Astrocyte (in vitro differentiated cells and primary cell): Measurements from ENCODE around the gene PUS7. TPM values are rescaled to one million over a fixed set of nuclear protein-coding genes. Genes with fewer than 3 reads are reported as not detected.

Experiments used
- DNase-seq: peaks from one replicate; pipeline ENCODE4 v3.0.0-alpha.2; 2010; ENCODE audit warnings: low read depth
- FAIRE-seq: peaks from 2 replicates; lab custom pipeline; 2011; peaks lifted over from hg19 to GRCh38; lab: Jason Lieb, UNC
- H2AFZ ChIP-seq: 2 replicates; pipeline ENCODE4 v1.6.0; 2012; ENCODE audit warnings: low read depth, low read length, inconsistent platforms
- H3K27ac ChIP-seq: 2 replicates; pipeline ENCODE4 v1.5.1; 2011; ENCODE audit warnings: low read depth, low read length, inconsistent platforms
- H3K27me3 ChIP-seq: 2 replicates; pipeline ENCODE4 v1.6.0; 2011; ENCODE audit warnings: low read length, inconsistent platforms; ENCODE audit not compliant: insufficient read depth
- H3K36me3 ChIP-seq: 2 replicates; pipeline ENCODE4 v1.5.1; 2011; ENCODE audit warnings: low read length, inconsistent platforms; ENCODE audit not compliant: insufficient read depth
- H3K4me1 ChIP-seq: 2 replicates; pipeline ENCODE4 v1.5.1; 2011; ENCODE audit warnings: low read length, inconsistent platforms; ENCODE audit not compliant: insufficient read depth
- H3K4me2 ChIP-seq: 2 replicates; pipeline ENCODE4 v1.6.0; 2012; ENCODE audit warnings: low read length, inconsistent platforms
- H3K4me3 ChIP-seq: 2 replicates; pipeline ENCODE4 v1.5.1; 2011; ENCODE audit warnings: low read depth, mild to moderate bottlenecking, low read length, inconsistent platforms; ENCODE audit not compliant: insufficient read depth
- H3K79me2 ChIP-seq: 2 replicates; pipeline ENCODE4 v1.6.0; 2012; ENCODE audit warnings: mild to moderate bottlenecking, low read length, inconsistent platforms; ENCODE audit not compliant: insufficient read depth
- H3K9ac ChIP-seq: 2 replicates; pipeline ENCODE4 v1.6.0; 2012; ENCODE audit warnings: mild to moderate bottlenecking, low read length, inconsistent platforms
- H3K9me3 ChIP-seq: 2 replicates; pipeline ENCODE4 v1.5.1; 2012; ENCODE audit warnings: low read depth, mild to moderate bottlenecking, low read length, inconsistent platforms; ENCODE audit not compliant: insufficient read depth
- H4K20me1 ChIP-seq: 2 replicates; pipeline ENCODE4 v1.6.0; 2012; ENCODE audit warnings: low read length, inconsistent platforms; ENCODE audit not compliant: insufficient read depth
- H3K27ac Mint-ChIP-seq: one replicate; pipeline ENCODE4 v1.8.0; 2021; ENCODE audit warnings: mild to moderate bottlenecking, mixed read lengths; ENCODE audit not compliant: unreplicated experiment
- H3K27me3 Mint-ChIP-seq: one replicate; pipeline ENCODE4 v1.8.0; 2021; ENCODE audit warnings: low read depth, mixed read lengths; ENCODE audit not compliant: unreplicated experiment
- H3K36me3 Mint-ChIP-seq: one replicate; pipeline ENCODE4 v1.8.0; 2021; ENCODE audit warnings: low read depth, mixed read lengths; ENCODE audit not compliant: unreplicated experiment
- H3K4me1 Mint-ChIP-seq: one replicate; pipeline ENCODE4 v1.8.0; 2021; ENCODE audit warnings: low read depth, mixed read lengths; ENCODE audit not compliant: unreplicated experiment
- H3K4me3 Mint-ChIP-seq: one replicate; pipeline ENCODE4 v1.8.0; 2021; ENCODE audit warnings: mild to moderate bottlenecking, moderate library complexity, mixed read lengths; ENCODE audit not compliant: unreplicated experiment
- H3K9me3 Mint-ChIP-seq: one replicate; pipeline ENCODE4 v1.8.0; 2021; ENCODE audit warnings: mild to moderate bottlenecking, mixed read lengths; ENCODE audit not compliant: unreplicated experiment
- CTCF ChIP-seq: IDR thresholded peaks from 2 replicates; pipeline ENCODE4 v1.5.1; 2011; ENCODE audit warnings: low read depth, mild to moderate bottlenecking, inconsistent platforms, low read length, moderate library complexity; ENCODE audit not compliant: insufficient read depth
- EZH2 ChIP-seq: IDR thresholded peaks from 2 replicates; pipeline ENCODE4 v1.6.1; 2012; ENCODE audit warnings: mild to moderate bottlenecking, low read length, inconsistent platforms; ENCODE audit not compliant: insufficient read depth
- total RNA-seq: library from RNA; stranded (reverse); gene quantifications from 2 replicates; pipeline ENCODE4 v1.2.1, GENCODE V29; 2021

PUS7 gene
- total RNA-seq, 1 donor from 2014 or later = 29.5 TPM

- no peaks in the 10 kb centered on the region for H3K36me3 ChIP-seq
- no peaks in the 10 kb centered on the region for H3K36me3 Mint-ChIP-seq
- no peaks in the 10 kb centered on the region for H3K4me1 ChIP-seq
- no peak overlapping the region for H2AFZ ChIP-seq
- H4K20me1 ChIP-seq = no peaks in the 10 kb centered on the region
- H3K9ac ChIP-seq = no peak overlapping the region
- H3K4me1 Mint-ChIP-seq = no peaks in the 10 kb centered on the region
- H3K27me3 ChIP-seq = no peaks in the 10 kb centered on the region
- no peaks in the 10 kb centered on the region for H3K9me3 ChIP-seq
- no peaks in the 10 kb centered on the region for H3K27me3 Mint-ChIP-seq
- TF ChIP-seq CTCF (no peak), EZH2 (no peak)
- no peak overlapping the region for H3K4me2 ChIP-seq
- no peaks in the 10 kb centered on the region for H3K79me2 ChIP-seq
- H3K27ac Mint-ChIP-seq = no peak overlapping the region
- FAIRE-seq = no peak
- H3K4me3 Mint-ChIP-seq = no peak overlapping the region
- no peak for DNase-seq
- no peaks in the 10 kb centered on the region for H3K9me3 Mint-ChIP-seq
- no peak overlapping the region for H3K4me3 ChIP-seq
- no peak overlapping the region for H3K27ac ChIP-seq
Measured at GRCh38 chr7:105408791-105409410, 113.2 kb downstream of the PUS7 start.

Other genes starting within 250 kb of the PUS7 start
- gene SRPK2, start 133.3 kb downstream of the PUS7 start, total RNA-seq = 54.8 and 59.2 TPM in 2 replicates
- 28.0 and 28.1 TPM in 2 replicates for gene RINT1, start 9.9 kb upstream of the PUS7 start, total RNA-seq
- 0.38 and 0.52 TPM in 2 replicates for gene EFCAB10, start 59.2 kb upstream of the PUS7 start, total RNA-seq